ENCODE measurements around the gene VAT1. TPM values are rescaled to one million over a fixed set of nuclear protein-coding genes. Genes with fewer than 3 reads are reported as not detected.
"Not testable (repeated sequence)": the region's sequence is repeated elsewhere in the genome, so short reads cannot be mapped to it uniquely, and the experiment has no call there.

The VAT1 gene
- 32.5 and 34.9 TPM in 2 replicates for total RNA-seq (2014; rRNA removed; shearing (Covaris generic))

- Histone ChIP-seq H3K27ac (peak within 1 kb of the TSS; percentile 45), H3K4me1 (no peaks in the 10 kb centered on the region), H3K27me3 (no peaks in the 10 kb centered on the region), H3K36me3 (no peaks in the 10 kb centered on the region; the same call in 1 of the 2 replicates), H3K9me3 (replicated peaks) (no peaks in the 10 kb centered on the region), H3K4me3 (peak within 1 kb of the TSS; percentile 70)
- DNase-seq: peak; percentile 82 to 90
Observed at GRCh38 chr17:43021741-43022512, at the start of gene VAT1. VAT1 (minus strand) TSS chr17:43022385; CDS start chr17:43022322, 63 bp downstream.

- Histone ChIP-seq H3K4me1 (no peaks in the 10 kb centered on the region), H3K36me3 (peaks cover 54% of the 10 kb centered on the region), H3K27ac (no peak overlapping the region), H3K4me3 (no peak overlapping the region), H3K27me3 (no peaks in the 10 kb centered on the region), H3K9me3 (replicated peaks) (no peaks in the 10 kb centered on the region)
- DNase-seq: no peak
Observed at GRCh38 chr17:43070872-43071271, 48.7 kb upstream of the VAT1 start.

- no peak for DNase-seq
- Histone ChIP-seq H3K27ac (no peak overlapping the region), H3K4me3 (no peak overlapping the region), H3K27me3 (no peaks in the 10 kb centered on the region), H3K9me3 (replicated peaks) (no peaks in the 10 kb centered on the region), H3K4me1 (no peaks in the 10 kb centered on the region), H3K36me3 (peaks cover 57% of the 10 kb centered on the region)
Observed at GRCh38 chr17:43070257-43070656, 48.1 kb upstream of the VAT1 start.

- no peak overlapping the region for H3K4me3 ChIP-seq
- H3K27me3 ChIP-seq: no peaks in the 10 kb centered on the region
- no peak for DNase-seq
- H3K27ac ChIP-seq: no peak overlapping the region
- H3K4me1 ChIP-seq: no peaks in the 10 kb centered on the region
- H3K36me3 ChIP-seq: peaks cover 57% of the 10 kb centered on the region
- H3K9me3 ChIP-seq (replicated peaks): no peaks in the 10 kb centered on the region
Observed at GRCh38 chr17:43069368-43069898, 47.2 kb upstream of the VAT1 start.

- no peaks in the 10 kb centered on the region for H3K9me3 ChIP-seq (replicated peaks)
- DNase-seq: no peak
Observed at GRCh38 chr17:43068570-43069367, 46.6 kb upstream of the VAT1 start.

GRCh38 chr17:43062984-43063638 lies 40.9 kb upstream of the VAT1 start:
- no peaks in the 10 kb centered on the region for H3K4me1 ChIP-seq
- H3K9me3 ChIP-seq (replicated peaks): no peaks in the 10 kb centered on the region
- DNase-seq: no peak
- H3K36me3 ChIP-seq: peaks cover 43% of the 10 kb centered on the region
- H3K4me3 ChIP-seq: no peak overlapping the region
- H3K27ac ChIP-seq: no peak overlapping the region
- H3K27me3 ChIP-seq: no peaks in the 10 kb centered on the region

More at GRCh38 chr17:43068570-43069367, 46.6 kb upstream of the VAT1 start:
- no peaks in the 10 kb centered on the region for H3K4me1 ChIP-seq
- H3K4me3 ChIP-seq: no peak overlapping the region
- no peak overlapping the region for H3K27ac ChIP-seq
- peaks cover 56% of the 10 kb centered on the region for H3K36me3 ChIP-seq
- H3K27me3 ChIP-seq: no peaks in the 10 kb centered on the region

GRCh38 chr17:43056051-43056450 lies 33.9 kb upstream of the VAT1 start:
- Histone ChIP-seq H3K27me3 (no peaks in the 10 kb centered on the region), H3K4me3 (no peak overlapping the region), H3K9me3 (replicated peaks) (no peaks in the 10 kb centered on the region), H3K4me1 (no peaks in the 10 kb centered on the region), H3K36me3 (peaks cover 39% of the 10 kb centered on the region), H3K27ac (no peak overlapping the region)
- no peak for DNase-seq

- not testable (repeated sequence) for DNase-seq; H3K4me1 ChIP-seq; H3K4me3 ChIP-seq; H3K27ac ChIP-seq; H3K9me3 ChIP-seq (replicated peaks); H3K27me3 ChIP-seq
- peaks cover 38% of the 10 kb centered on the region for H3K36me3 ChIP-seq
Observed at GRCh38 chr17:43053008-43053407, 30.8 kb upstream of the VAT1 start.

- DNase-seq: no peak
- H3K4me1 ChIP-seq: no peaks in the 10 kb centered on the region
- H3K36me3 ChIP-seq: peaks cover 45% of the 10 kb centered on the region
- no peaks in the 10 kb centered on the region for H3K9me3 ChIP-seq (replicated peaks)
- H3K4me3 ChIP-seq: no peak overlapping the region
- H3K27me3 ChIP-seq: no peaks in the 10 kb centered on the region
- no peak overlapping the region for H3K27ac ChIP-seq
Observed at GRCh38 chr17:43051969-43052368, 29.8 kb upstream of the VAT1 start.

- Histone ChIP-seq H3K27me3 (no peaks in the 10 kb centered on the region), H3K36me3 (peaks cover 17% of the 10 kb centered on the region; the same call in 1 of the 2 replicates), H3K4me1 (no peaks in the 10 kb centered on the region), H3K4me3 (no peak overlapping the region), H3K9me3 (replicated peaks) (no peaks in the 10 kb centered on the region), H3K27ac (no peak overlapping the region)
- DNase-seq: no peak
Observed at GRCh38 chr17:43044024-43044423, 21.8 kb upstream of the VAT1 start.

GRCh38 chr17:43043307-43043706 lies 21.1 kb upstream of the VAT1 start:
- Histone ChIP-seq H3K4me1 (no peaks in the 10 kb centered on the region), H3K36me3 (peaks cover 17% of the 10 kb centered on the region; the same call in 1 of the 2 replicates), H3K27ac (no peak overlapping the region), H3K9me3 (replicated peaks) (no peaks in the 10 kb centered on the region), H3K4me3 (no peak overlapping the region), H3K27me3 (no peaks in the 10 kb centered on the region)
- DNase-seq: no peak

GRCh38 chr17:43042025-43042628 lies 19.9 kb upstream of the VAT1 start:
- H3K4me1 ChIP-seq: no peaks in the 10 kb centered on the region
- H3K36me3 ChIP-seq: peaks cover 10% of the 10 kb centered on the region; the same call in 1 of the 2 replicates
- H3K9me3 ChIP-seq (replicated peaks): no peaks in the 10 kb centered on the region
- no peak for DNase-seq
- no peak overlapping the region for H3K27ac ChIP-seq
- H3K27me3 ChIP-seq: no peaks in the 10 kb centered on the region
- no peak overlapping the region for H3K4me3 ChIP-seq

GRCh38 chr17:43040655-43041054 lies 18.5 kb upstream of the VAT1 start:
- H3K36me3 ChIP-seq: 0 out of 2 replicates have a peak, but pooled peaks cover 7% of the 10 kb centered on the region
- H3K4me1 ChIP-seq: no peaks in the 10 kb centered on the region
- no peak overlapping the region for H3K4me3 ChIP-seq
- H3K27me3 ChIP-seq: no peaks in the 10 kb centered on the region
- no peak overlapping the region for H3K27ac ChIP-seq
- DNase-seq: no peak
- H3K9me3 ChIP-seq (replicated peaks): no peaks in the 10 kb centered on the region

GRCh38 chr17:43039646-43040045 lies 17.5 kb upstream of the VAT1 start:
- Histone ChIP-seq H3K4me3 (no peak overlapping the region), H3K36me3 (0 out of 2 replicates have a peak, but pooled peaks cover 4% of the 10 kb centered on the region), H3K4me1 (no peaks in the 10 kb centered on the region), H3K9me3 (replicated peaks) (no peaks in the 10 kb centered on the region), H3K27me3 (no peaks in the 10 kb centered on the region), H3K27ac (no peak overlapping the region)
- no peak for DNase-seq

All from SJCRH30 (cell line).